ENCODE data around the gene CCDC40.

GRCh38 chr17:80117491-80118401, 81.3 kb downstream of the CCDC40 start:
- TF ChIP-seq CTCF (conservative IDR thresholded peaks at IDR 0.05; ENCODE audit: low read depth, low read length): no peak
- TF ChIP-seq EZH2 (IDR thresholded peaks at IDR 0.05; ENCODE audit: low read length, unreplicated experiment): no peak
- TF ChIP-seq EZH2phosphoT487 (IDR thresholded peaks at IDR 0.05; ENCODE audit: borderline replicate concordance, low read length): no peak
